GM18519 (cell line): ENCODE measurements around the gene GMPPA.

Experiments
- ATAC-seq: cut with Tn5 transposase; IDR thresholded peaks from one replicate; pipeline ENCODE4 v1.9.1; 2021; ENCODE audit warnings: mild to moderate bottlenecking, moderate library complexity; ENCODE audit not compliant: unreplicated experiment, low FRiP score

Gene GMPPA

GRCh38 chr2:219517954-219518778, 19.5 kb downstream of the GMPPA start:
- ATAC-seq = no peak

- no peak for ATAC-seq
Measured at GRCh38 chr2:219519526-219519916, 20.8 kb downstream of the GMPPA start.

- no peak for ATAC-seq
Measured at GRCh38 chr2:219520079-219520478, 21.4 kb downstream of the GMPPA start.

GRCh38 chr2:219521066-219521880, 22.6 kb downstream of the GMPPA start:
- ATAC-seq = no peak

DNA sequence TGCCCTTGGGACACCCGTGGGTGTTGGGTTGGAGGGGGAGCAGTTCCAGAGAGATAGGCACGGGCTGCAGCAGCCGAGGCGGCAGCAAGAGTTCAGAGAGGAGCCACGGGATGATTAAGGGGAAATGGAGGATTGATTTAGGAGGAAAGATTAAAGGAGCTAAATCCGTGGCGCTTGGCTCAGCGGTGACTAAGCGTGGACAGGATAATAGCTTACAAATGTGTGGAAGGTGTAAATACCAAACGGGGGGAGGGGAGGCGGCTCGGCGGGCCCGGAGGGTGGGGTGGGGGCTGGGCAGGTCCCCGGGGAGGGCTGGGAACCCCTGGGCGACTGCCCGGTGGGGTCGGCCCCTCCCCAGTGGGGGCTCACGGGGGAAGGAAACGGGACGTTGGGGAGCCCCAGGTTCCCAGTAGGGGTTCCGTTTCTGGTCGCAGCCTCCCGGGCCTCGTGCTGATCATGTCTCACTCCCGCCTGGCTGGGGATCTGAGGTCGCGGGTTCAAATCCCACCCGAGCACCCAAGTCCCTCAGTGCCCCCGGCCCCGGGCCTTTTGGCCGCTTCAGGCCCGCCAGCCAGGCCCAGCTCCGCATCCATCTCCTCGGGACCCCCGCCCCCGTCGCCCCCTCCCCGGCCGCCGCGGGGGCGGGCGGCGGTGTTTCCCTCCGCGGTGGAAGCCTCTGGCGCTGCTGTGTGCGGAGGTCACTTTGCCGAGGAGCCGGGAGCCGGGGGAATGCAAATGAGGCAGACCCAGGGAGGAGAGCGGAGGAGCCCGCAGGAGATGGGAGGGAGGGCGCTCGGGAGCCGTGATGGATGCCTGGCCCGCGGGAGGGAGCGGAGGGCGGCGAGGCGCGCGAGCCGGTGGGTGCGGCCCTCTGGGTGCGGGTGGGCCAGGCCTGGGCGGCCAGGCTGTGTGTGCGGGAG, 23.7 kb downstream of the GMPPA start:
- ATAC-seq = no peak

- no peak for ATAC-seq
Measured at GRCh38 chr2:219523031-219523671, 24.5 kb downstream of the GMPPA start.

GRCh38 chr2:219524817-219525216, 26.1 kb downstream of the GMPPA start:
- ATAC-seq = no peak

DNA sequence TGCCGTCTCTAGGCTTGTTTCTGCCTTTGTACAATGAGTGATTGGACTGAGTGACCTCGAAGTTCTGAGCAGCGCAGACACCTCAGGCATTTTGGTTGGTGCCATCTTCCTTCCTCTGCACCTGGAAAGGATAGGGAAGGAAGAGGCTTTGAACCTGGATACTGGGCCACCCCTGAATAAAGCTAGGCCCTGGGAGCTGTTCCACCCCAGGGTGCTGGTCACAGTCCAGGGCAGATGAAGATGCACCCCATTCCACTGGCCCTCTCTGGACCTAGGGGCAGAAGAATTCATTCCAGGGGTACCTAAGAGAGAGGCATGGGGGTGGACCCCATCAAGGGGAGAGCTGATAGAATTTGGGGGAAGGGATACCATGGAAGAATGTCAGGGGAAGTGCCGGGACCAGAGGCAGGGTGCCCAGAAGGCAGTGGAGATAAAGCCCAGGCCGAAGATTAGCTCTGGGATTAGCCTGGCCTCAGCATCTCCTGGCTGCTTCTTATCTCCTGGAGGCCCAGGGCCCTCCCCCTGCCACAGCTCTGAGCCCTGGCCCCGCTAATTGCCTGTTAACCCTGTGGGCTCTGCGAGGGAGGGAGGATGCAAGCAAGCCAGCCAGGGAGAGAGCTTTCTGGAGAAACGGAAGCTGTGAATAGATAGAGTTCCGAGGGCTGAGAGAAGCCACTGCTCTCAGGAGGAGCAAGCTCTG, 27.0 kb downstream of the GMPPA start:
- no peak for ATAC-seq

- ATAC-seq = no peak
Measured at GRCh38 chr2:219526320-219527075, 27.8 kb downstream of the GMPPA start.

GRCh38 chr2:219527076-219527394, 28.3 kb downstream of the GMPPA start:
- no peak for ATAC-seq

- ATAC-seq = no peak
Measured at GRCh38 chr2:219527472-219527871, 28.8 kb downstream of the GMPPA start.

DNA sequence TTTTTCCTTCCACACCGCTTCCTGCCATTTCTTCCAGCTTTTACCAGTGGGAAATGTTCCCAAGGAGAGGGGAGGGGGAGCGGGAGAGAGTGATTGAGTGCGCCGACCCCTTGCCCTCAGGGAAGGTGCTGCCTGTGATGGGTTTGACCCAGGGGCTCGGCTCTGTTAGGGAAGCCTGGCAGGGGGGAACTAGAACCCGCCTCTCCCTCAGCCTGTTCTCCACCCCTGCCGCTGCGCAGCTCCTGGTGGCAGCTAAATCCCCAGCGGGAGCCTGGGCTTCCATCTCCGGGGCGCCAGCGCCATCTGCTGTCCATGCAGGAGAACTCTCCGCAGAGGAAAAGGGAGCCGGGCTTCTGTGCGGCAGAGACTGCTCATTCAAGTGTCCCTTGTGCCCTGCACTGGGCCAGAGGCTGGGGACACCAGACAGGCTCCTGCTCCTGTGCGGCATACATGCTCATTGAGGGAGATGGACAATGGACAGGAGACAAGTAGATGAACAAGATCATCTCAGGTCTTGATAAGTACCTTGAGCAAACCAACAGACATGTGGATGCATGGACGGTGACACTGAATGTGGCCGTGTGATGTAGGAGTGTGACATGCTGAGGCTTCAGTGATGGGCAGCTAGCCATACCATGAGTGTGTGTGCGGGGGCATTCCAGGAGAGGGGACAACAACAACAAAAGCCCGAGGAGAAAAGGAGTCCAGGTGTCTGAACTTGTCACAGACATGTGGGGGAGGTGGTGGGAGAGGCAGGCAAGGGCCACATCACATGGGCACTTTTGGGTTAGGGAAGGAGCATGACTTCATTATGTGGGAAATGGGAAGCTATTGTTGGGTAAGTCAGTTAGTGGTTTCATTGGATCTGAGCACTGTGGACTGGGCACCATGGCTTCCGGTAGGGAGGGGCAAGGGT, 31.6 kb downstream of the GMPPA start:
- peak; percentile 83 for ATAC-seq

- no peak for ATAC-seq
Measured at GRCh38 chr2:219531639-219532377, 33.1 kb downstream of the GMPPA start.

- ATAC-seq = no peak
Measured at GRCh38 chr2:219532378-219532649, 33.6 kb downstream of the GMPPA start.

DNA sequence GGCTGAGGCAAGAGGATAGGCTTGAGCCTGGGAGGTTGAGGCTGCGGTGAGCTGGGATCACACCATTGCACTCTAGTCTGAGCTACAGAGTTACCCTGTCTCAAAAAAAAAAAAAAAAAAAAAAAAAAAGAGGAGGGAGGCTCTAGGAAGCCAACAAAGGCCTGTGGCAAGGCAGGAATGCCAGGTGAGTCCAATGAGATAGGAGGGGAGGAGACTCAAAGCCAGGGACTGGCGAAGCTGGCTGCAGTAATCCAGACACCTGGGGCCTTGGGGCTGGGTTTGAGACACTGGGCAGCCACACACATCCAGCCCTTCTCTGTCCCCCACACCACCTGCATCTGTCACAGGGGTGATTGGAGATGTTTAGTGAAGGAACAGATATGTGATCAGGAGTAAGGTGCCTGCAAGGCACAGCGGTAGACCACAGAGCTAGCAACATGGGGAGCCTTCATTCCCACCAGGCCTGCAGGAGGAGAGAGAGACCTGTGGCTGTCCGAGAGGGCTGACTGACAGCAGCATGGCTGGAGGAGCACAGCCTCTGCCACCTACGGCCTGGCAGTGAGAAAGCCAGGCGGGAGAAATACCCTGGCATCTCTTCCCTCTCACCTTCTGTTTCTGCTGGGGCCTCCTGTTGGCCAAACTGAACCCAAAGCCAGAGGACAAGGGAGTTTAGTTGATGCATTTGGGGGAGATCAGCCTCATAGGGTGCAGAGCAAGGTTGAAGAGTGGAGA, 35.4 kb downstream of the GMPPA start:
- no peak for ATAC-seq

GRCh38 chr2:219536425-219536824, 37.7 kb downstream of the GMPPA start:
- ATAC-seq = no peak

DNA sequence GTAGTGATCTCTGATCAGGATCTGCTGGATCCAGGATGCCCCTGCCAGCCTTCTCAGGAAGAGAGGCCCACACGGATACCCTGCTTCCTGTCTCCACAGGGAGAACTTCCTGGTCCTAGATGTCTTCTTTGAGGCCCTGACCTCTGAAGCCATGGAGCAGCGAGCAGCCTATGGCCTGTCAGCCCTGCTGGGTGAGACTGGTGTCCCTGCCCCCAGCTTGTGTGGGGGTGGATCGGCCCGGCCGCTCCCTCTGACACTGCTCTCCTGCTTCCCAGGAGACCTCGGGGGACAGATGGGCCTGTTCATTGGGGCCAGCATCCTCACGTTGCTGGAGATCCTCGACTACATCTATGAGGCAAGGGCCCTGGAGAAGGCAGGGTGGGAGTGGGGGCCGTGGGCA, 38.3 kb downstream of the GMPPA start:
- no peak for ATAC-seq
